H7 (cell line): Measurements from ENCODE around the gene TMSB15C. TPM values are rescaled to one million over a fixed set of nuclear protein-coding genes. Genes with fewer than 3 reads are reported as not detected.
"Not testable (repeated sequence)": the region's sequence is repeated elsewhere in the genome, so short reads cannot be mapped to it uniquely, and the experiment has no call there.

Experiments used
- DNase-seq: peaks from one replicate; pipeline ENCODE4 v3.0.0; 2012
- H3K27me3 ChIP-seq: 2 replicates; pipeline ENCODE4 v1.6.0; 2011; ENCODE audit warnings: mild to moderate bottlenecking, low read length; ENCODE audit not compliant: control insufficient read depth, insufficient read depth
- H3K36me3 ChIP-seq: replicated peaks from 2 replicates; pipeline ENCODE4 v1.5.1; 2011; ENCODE audit warnings: low read length; ENCODE audit not compliant: control insufficient read depth, insufficient read depth
- H3K4me3 ChIP-seq: 2 replicates; pipeline ENCODE4 v1.5.1; 2011; ENCODE audit warnings: low read depth, mild to moderate bottlenecking, control low read depth, low read length, moderate library complexity; ENCODE audit not compliant: insufficient read depth
- total RNA-seq: library from RNA; depleted of rRNA; stranded (reverse); fragments of >200 nt; shearing (Covaris generic); gene quantifications from 2 replicates; pipeline ENCODE4 v1.2.3, GENCODE V29; 2014; rRNA removed

Gene TMSB15C
- total RNA-seq, 1 experiment from 2014 or later: 5.2 TPM

DNA sequence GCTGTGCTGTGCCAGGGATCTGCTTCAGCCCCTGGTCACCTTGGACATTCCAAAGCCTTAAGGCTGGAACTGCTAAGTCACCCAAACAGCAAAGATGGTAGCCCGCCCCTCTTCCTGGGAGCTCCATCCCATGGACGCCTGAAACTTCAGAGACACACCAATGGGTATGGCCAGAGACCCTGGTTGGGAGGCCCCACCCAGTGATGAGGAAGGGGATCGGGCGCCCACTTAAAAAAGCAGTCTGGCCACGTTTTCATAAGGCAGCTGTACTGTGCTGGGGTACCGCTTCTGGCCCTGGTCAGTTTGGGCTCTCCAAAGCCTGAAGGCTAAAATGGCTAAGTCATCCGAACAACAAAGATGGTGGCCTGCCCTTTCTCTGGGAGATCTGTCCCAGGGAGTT, 9.4 kb upstream of the TMSB15C start:
- H3K4me3 ChIP-seq: no peak overlapping the region

DNA sequence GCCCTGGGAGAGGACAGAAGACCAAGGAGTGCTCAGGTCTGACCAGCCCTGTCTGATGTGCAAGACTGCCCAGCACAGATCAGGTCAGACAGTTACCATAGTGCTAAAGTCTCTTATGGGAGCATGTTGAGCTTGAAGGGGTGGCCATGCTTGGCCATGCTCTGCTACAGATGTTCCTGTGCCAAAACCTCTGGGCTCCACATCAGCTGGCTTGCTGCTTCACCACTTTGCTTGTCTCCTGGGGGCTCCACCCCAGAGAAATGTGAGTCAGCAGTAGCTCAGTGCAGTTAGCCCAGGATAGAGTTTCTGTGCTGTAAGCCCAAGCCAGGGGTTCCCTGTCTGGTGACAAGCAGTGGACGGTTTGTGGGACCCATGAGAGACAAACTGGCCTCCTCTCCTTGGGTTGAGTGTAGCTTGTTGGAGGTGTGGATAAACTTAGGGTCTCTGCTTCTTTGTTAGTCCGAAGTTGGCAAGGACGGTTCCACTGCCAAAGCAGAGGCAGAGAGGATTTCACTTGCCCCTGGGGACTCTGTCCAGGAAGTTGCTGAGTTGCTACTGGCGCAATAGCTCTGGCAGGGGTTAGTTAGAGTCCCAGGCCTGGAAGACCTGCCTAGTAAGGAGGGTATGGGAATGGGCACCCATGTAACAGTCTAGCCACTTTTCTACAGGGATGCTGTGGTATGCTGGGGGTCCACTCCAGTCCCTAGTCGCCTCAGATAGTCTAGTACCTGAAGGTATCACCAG, 8.7 kb upstream of the TMSB15C start:
- no peak overlapping the region for H3K4me3 ChIP-seq
- no peak for DNase-seq
- H3K27me3 ChIP-seq: peaks cover 2% of the 10 kb centered on the region; the same call in 1 of the 2 replicates
- no peaks in the 10 kb centered on the region for H3K36me3 ChIP-seq

More for the DNA sequence above, 9.4 kb upstream of the TMSB15C start:
- Histone ChIP-seq H3K27me3 (peaks cover 2% of the 10 kb centered on the region; the same call in 1 of the 2 replicates), H3K36me3 (no peaks in the 10 kb centered on the region)
- DNase-seq: no peak

DNA sequence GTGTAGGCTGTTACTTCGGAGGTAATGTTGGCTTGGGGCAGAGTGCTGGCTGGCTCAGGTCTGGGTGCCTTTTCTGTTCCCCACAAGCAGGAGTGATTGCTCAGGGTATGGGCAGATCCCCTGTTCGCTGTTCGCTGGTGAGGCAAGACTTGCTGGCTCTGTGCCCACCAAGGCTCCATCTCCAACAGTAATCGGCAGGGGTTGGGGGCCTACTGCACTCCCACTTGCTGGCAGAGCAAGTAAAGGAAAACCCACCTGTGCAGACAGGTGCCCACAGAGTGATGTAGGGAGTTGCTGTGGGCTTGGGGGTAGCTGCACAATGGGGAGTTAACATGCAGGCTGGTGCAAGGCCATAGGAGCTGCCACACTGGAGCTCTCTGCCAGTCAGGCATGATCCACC, 8.0 kb upstream of the TMSB15C start:
- H3K27me3 ChIP-seq: peaks cover 2% of the 10 kb centered on the region; the same call in 1 of the 2 replicates
- no peak for DNase-seq
- H3K36me3 ChIP-seq: no peaks in the 10 kb centered on the region

DNA sequence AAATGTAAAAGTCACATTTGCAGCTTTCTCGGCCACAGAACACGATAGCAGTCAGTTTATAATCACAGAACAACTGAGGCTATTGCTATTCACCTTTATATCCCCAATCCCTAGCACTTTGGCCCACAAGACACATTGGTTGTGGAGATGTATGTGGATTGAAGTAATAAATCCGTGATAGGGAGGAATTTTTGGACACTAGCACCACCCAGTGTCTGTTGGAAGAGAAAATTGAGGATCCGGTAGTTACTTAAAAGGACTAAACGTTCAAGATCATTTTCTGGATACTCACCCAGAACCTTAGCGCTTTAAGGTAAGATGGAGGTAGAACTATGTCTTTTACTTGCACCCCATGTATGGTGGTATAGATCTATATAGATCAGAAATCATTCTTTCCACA, 1.8 kb upstream of the TMSB15C start:
- not testable (repeated sequence) for DNase-seq, H3K27me3 ChIP-seq, H3K36me3 ChIP-seq, H3K4me3 ChIP-seq

More for the DNA sequence above, 8.0 kb upstream of the TMSB15C start:
- H3K4me3 ChIP-seq: no peak overlapping the region

DNA sequence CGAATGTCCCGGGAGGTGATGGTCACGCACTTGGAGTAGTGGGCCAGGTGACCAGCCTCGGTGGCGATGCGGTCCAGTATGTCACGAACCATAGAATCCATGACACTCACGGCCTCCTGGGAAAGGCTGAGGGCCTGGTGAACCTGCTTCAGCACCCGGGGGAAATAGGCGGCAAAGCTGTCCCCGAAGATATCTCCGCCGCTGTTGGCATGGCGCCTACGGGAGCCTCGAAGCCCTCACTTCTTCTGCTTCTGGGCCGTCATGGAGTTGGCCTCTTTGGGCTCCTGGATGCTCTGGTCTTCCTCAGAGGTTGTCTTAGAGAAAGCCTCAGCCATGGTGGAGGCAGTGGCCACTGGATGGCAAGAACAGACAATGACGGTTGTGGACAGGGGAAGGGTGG, 13.4 kb downstream of the TMSB15C start:
- H3K4me3 ChIP-seq: not testable (repeated sequence)

DNA sequence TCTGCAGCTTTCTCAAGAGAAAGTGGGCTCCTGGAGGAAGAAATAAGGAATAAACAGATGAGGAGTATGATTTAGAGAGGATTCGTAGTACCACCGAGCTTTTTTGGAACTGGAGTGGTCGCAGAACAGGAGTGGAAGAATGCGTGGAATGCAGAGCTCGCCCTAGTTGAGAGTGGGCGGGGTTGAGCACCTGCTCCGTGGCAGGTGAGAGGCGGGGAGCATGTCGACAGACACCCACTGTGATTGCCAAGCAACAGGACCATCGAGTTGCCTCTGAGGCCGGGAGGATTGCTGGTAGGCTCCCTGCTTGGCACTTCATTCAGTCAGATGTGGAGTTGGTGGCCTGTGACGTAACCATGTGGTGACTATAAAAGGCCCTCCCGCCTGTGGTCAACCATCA, 21.1 kb downstream of the TMSB15C start:
- not testable (repeated sequence) for H3K4me3 ChIP-seq

More for the DNA sequence above, 13.4 kb downstream of the TMSB15C start:
- DNase-seq, H3K36me3 ChIP-seq, H3K27me3 ChIP-seq: not testable (repeated sequence)

DNA sequence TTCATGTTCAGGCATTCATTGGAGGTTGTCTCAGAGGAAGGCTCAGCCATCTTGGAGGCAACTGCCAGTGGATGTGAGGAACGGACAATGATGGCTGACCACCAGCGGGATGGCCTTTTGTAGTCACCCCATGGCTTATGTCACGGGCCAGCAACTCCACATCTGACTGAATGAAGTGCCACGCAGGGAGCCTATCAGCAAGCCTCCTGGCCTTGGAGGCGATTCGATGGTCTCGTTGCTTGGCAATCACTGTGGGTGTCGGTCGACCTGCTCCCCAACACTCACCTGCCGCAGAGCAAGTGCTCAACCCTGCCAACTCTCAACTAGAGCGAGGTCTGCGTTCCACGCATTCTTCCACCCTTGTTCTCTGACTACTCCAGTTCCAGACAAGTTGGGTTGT, 28.9 kb downstream of the TMSB15C start:
- DNase-seq: no peak
- no peaks in the 10 kb centered on the region for H3K36me3 ChIP-seq
- H3K4me3 ChIP-seq: no peak overlapping the region
- H3K27me3 ChIP-seq: no peaks in the 10 kb centered on the region

More for the DNA sequence above, 21.1 kb downstream of the TMSB15C start:
- H3K36me3 ChIP-seq, DNase-seq, H3K27me3 ChIP-seq: not testable (repeated sequence)

DNA sequence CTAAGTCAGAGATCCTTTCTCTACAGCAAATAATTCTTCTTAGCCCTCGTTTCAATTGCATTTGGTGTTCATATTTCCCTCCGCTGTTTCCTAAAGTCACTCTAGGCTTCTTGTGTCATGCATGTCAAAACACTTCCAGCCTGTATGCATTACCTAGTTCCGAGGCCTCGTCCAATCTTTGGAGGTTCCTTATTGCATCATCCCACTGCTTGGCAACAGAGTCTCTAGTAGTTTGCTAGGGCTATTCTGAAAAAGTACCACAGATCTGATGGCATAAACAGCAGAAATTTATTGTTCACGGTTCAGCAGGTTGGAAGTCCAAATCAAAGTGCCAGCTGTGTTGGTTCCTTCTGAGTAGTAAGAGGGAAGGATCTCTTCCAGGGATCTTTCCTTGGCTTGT, 30.4 kb downstream of the TMSB15C start:
- H3K4me3 ChIP-seq: no peak overlapping the region
- H3K27me3 ChIP-seq: no peaks in the 10 kb centered on the region
- no peak for DNase-seq
- H3K36me3 ChIP-seq: no peaks in the 10 kb centered on the region

DNA sequence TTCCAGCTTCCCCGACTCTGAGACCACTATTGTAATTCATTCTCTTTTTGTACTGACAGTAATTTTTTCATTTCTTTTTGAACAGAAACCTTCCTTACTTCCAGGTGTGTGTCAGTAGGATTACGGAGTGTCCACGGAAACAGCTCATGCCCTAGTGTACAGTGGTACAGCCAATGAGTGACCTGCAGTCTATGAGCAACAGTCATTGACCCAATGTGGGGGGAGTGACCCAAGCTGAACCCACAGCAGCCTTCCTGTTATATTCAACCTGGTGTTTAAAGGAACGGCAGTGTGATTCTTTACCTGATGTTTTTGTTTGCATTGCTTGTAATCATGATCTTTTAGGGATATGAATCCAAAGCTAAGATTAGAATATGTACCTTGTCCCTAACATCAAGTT, 35.0 kb downstream of the TMSB15C start:
- H3K36me3 ChIP-seq: no peaks in the 10 kb centered on the region
- no peak for DNase-seq
- H3K4me3 ChIP-seq: no peak overlapping the region
- no peaks in the 10 kb centered on the region for H3K27me3 ChIP-seq

DNA sequence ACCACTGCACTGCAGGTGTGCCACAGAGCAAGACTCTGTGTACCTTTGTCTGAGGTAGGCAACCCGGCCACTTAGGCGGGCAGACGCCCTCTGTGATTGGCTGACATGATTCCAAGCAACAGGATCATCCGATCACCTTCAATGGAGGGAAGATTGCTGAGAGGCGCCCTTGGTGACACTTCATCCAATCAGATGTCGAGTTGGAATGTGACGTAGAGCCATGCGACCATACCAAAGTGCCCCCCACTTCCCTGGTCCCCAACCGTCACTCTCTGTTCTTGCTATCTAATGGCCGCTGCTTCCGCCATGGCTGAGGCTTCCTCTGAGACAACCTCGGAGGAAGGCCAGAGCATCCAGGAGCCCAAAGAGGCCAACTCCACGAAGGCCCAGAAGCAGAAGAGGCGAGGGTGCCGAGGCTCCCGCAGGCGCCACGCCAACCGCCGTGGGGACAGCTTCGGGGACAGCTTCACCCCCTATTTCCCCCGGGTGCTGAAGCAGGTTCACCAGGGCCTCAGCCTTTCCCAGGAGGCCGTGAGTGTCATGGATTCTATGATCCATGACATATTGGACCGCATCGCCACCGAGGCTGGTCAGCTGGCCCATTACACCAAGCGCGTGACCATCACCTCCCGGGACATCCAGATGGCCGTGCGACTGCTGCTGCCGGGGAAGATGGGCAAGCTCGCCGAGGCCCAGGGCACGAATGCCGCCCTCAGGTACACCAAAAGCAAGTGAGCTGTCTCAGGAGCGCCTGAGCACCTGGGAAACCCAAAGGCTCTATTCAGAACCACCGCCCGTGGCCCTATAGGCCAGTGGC, 36.1 kb downstream of the TMSB15C start, which contains the start of gene H2BW2:
H2BW2 (plus strand) TSS at position 268 of the 817 bp plus-strand sequence; CDS start at position 307, 39 bp downstream.
- Histone ChIP-seq H3K36me3 (no peaks in the 10 kb centered on the region), H3K27me3 (no peaks in the 10 kb centered on the region), H3K4me3 (no peak within 1 kb of the TSS)
- DNase-seq: no peak

Other genes starting within 250 kb of the TMSB15C start
- gene RAB9B, start 244.0 kb downstream of the TMSB15C start, total RNA-seq: 0.30 and 0.48 TPM in 2 replicates
- 19.7 and 29.4 TPM in 2 replicates for gene TMSB15B, start 113.6 kb downstream of the TMSB15C start, total RNA-seq
- not detected in 2 replicates for gene H2BW1, start 62.5 kb downstream of the TMSB15C start, total RNA-seq
- not detected in 2 replicates for gene H2BW2, start 36.3 kb downstream of the TMSB15C start, total RNA-seq
- 3.5 and 6.0 TPM in 2 replicates for gene ZCCHC18, start 36.3 kb upstream of the TMSB15C start, total RNA-seq
- 2.2 and 2.3 TPM in 2 replicates for gene SLC25A53, start 80.8 kb upstream of the TMSB15C start, total RNA-seq
- 23.9 and 25.7 TPM in 2 replicates for gene FAM199X, start 90.2 kb upstream of the TMSB15C start, total RNA-seq
- not detected in 2 replicates for gene ESX1, start 178.7 kb upstream of the TMSB15C start, total RNA-seq